ENCODE results near the gene RIT2.

DNA sequence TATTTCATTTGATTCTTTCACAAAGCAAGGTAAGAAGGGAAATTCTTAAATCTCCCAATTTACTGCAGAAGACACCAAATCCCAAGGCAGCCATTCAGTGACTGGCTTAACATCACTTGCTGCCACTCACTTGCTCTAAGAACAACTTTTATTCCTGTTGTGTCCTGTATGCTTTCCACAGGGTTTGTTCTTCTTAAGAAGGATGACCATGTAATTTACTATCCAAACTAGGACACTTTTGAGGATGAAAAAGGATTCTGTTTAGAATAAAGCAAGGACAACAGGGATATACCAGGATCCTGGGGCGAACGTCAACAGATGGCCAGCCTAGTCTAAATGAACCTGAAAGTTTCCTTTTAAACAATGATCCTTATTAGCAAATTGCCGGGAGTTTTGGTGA, 34.8 kb downstream of the RIT2 start:
- TF ChIP-seq MEF2A (IDR thresholded peaks at IDR 0.05; ENCODE audit: borderline replicate concordance, low read depth) (no peak), ELF1 (IDR thresholded peaks at IDR 0.05) (no peak), RXRA (IDR thresholded peaks at IDR 0.05; ENCODE audit: borderline replicate concordance, low read depth) (no peak), EP300 (IDR thresholded peaks at IDR 0.05; ENCODE audit: borderline replicate concordance in 1 of 2, low read depth in 1 of 2, low read length in 1 of 2) (no peak), RAD21 (IDR thresholded peaks at IDR 0.05; ENCODE audit: low read length) (no peak), RCOR1 (IDR thresholded peaks at IDR 0.05; ENCODE audit: low read length) (no peak), POLR2AphosphoS5 (IDR thresholded peaks at IDR 0.05; ENCODE audit: low read depth, low read length) (no peak)
- TF ChIP-seq, protein P1, sequence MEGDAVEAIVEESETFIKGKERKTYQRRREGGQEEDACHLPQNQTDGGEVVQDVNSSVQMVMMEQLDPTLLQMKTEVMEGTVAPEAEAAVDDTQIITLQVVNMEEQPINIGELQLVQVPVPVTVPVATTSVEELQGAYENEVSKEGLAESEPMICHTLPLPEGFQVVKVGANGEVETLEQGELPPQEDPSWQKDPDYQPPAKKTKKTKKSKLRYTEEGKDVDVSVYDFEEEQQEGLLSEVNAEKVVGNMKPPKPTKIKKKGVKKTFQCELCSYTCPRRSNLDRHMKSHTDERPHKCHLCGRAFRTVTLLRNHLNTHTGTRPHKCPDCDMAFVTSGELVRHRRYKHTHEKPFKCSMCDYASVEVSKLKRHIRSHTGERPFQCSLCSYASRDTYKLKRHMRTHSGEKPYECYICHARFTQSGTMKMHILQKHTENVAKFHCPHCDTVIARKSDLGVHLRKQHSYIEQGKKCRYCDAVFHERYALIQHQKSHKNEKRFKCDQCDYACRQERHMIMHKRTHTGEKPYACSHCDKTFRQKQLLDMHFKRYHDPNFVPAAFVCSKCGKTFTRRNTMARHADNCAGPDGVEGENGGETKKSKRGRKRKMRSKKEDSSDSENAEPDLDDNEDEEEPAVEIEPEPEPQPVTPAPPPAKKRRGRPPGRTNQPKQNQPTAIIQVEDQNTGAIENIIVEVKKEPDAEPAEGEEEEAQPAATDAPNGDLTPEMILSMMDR (IDR thresholded peaks at IDR 0.05), result no peak
- TF ChIP-seq, protein P2, sequence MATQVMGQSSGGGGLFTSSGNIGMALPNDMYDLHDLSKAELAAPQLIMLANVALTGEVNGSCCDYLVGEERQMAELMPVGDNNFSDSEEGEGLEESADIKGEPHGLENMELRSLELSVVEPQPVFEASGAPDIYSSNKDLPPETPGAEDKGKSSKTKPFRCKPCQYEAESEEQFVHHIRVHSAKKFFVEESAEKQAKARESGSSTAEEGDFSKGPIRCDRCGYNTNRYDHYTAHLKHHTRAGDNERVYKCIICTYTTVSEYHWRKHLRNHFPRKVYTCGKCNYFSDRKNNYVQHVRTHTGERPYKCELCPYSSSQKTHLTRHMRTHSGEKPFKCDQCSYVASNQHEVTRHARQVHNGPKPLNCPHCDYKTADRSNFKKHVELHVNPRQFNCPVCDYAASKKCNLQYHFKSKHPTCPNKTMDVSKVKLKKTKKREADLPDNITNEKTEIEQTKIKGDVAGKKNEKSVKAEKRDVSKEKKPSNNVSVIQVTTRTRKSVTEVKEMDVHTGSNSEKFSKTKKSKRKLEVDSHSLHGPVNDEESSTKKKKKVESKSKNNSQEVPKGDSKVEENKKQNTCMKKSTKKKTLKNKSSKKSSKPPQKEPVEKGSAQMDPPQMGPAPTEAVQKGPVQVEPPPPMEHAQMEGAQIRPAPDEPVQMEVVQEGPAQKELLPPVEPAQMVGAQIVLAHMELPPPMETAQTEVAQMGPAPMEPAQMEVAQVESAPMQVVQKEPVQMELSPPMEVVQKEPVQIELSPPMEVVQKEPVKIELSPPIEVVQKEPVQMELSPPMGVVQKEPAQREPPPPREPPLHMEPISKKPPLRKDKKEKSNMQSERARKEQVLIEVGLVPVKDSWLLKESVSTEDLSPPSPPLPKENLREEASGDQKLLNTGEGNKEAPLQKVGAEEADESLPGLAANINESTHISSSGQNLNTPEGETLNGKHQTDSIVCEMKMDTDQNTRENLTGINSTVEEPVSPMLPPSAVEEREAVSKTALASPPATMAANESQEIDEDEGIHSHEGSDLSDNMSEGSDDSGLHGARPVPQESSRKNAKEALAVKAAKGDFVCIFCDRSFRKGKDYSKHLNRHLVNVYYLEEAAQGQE (IDR thresholded peaks at IDR 0.05; ENCODE audit: low read depth, low read length), result no peak
